Measurements from ENCODE around the gene STH.

The STH gene

GRCh38 chr17:45962221-45962972 is 36.7 kb upstream of the STH start:
- Mint-ChIP-seq H3K27ac (peak overlapping the region in 1 of 2 donors; percentile 59), H3K4me3 (no peak overlapping the region), H3K4me1 (no peaks in the 10 kb centered on the region), H3K9me3 (no peaks in the 10 kb centered on the region), H3K27me3 (peaks cover 6% of the 10 kb centered on the region)
- ATAC-seq: no peak
- DNase-seq: no peak

GRCh38 chr17:45963283-45963682 is 35.8 kb upstream of the STH start:
- Mint-ChIP-seq H3K27ac (peak overlapping the region in 1 of 2 donors; percentile 28), H3K27me3 (peaks cover 15% of the 10 kb centered on the region), H3K9me3 (no peaks in the 10 kb centered on the region), H3K4me1 (no peaks in the 10 kb centered on the region), H3K4me3 (no peak overlapping the region)
- ATAC-seq (no peak), DNase-seq (no peak)

GRCh38 chr17:45963889-45964288 is 35.2 kb upstream of the STH start:
- H3K4me1 Mint-ChIP-seq: no peaks in the 10 kb centered on the region
- no peak overlapping the region for H3K4me3 Mint-ChIP-seq
- no peak overlapping the region for H3K27ac Mint-ChIP-seq
- no peaks in the 10 kb centered on the region for H3K9me3 Mint-ChIP-seq
- H3K27me3 Mint-ChIP-seq: peaks cover 15% of the 10 kb centered on the region
- ATAC-seq (no peak), DNase-seq (no peak)

GRCh38 chr17:45964634-45965033 is 34.4 kb upstream of the STH start:
- no peak overlapping the region for H3K4me3 Mint-ChIP-seq
- H3K27me3 Mint-ChIP-seq: peaks cover 15% of the 10 kb centered on the region
- ATAC-seq: no peak
- no peak overlapping the region for H3K27ac Mint-ChIP-seq
- no peak for DNase-seq
- no peaks in the 10 kb centered on the region for H3K4me1 Mint-ChIP-seq
- H3K9me3 Mint-ChIP-seq: peaks cover 0 to 2% of the 10 kb centered on the region in 2 donors

- no peak overlapping the region for H3K27ac Mint-ChIP-seq
- DNase-seq (no peak), ATAC-seq (no peak)
- H3K4me3 Mint-ChIP-seq: no peak overlapping the region
- H3K9me3 Mint-ChIP-seq: peaks cover 0 to 6% of the 10 kb centered on the region in 2 donors
- H3K4me1 Mint-ChIP-seq: no peaks in the 10 kb centered on the region
- peaks cover 15% of the 10 kb centered on the region for H3K27me3 Mint-ChIP-seq
Measured at GRCh38 chr17:45965812-45966211, 33.2 kb upstream of the STH start.

- H3K4me1 Mint-ChIP-seq: no peaks in the 10 kb centered on the region
- peaks cover 0 to 6% of the 10 kb centered on the region in 2 donors for H3K9me3 Mint-ChIP-seq
- DNase-seq (no peak), ATAC-seq (no peak)
- H3K4me3 Mint-ChIP-seq: no peak overlapping the region
- no peak overlapping the region for H3K27ac Mint-ChIP-seq
- peaks cover 15% of the 10 kb centered on the region for H3K27me3 Mint-ChIP-seq
Measured at GRCh38 chr17:45966606-45967280, 32.3 kb upstream of the STH start.

GRCh38 chr17:45967378-45967777 is 31.7 kb upstream of the STH start:
- H3K27ac Mint-ChIP-seq: no peak overlapping the region

GRCh38 chr17:45968732-45969131 is 30.3 kb upstream of the STH start:
- Mint-ChIP-seq H3K27ac (no peak overlapping the region), H3K9me3 (peaks cover 6% of the 10 kb centered on the region in 2 donors), H3K27me3 (peaks cover 15% of the 10 kb centered on the region), H3K4me3 (no peak overlapping the region), H3K4me1 (no peaks in the 10 kb centered on the region)
- ATAC-seq: no peak
- no peak for DNase-seq

More at GRCh38 chr17:45967378-45967777, 31.7 kb upstream of the STH start:
- DNase-seq (no peak), ATAC-seq (no peak)
- no peaks in the 10 kb centered on the region for H3K4me1 Mint-ChIP-seq
- peaks cover 15% of the 10 kb centered on the region for H3K27me3 Mint-ChIP-seq
- H3K9me3 Mint-ChIP-seq: peaks cover 3 to 6% of the 10 kb centered on the region in 2 donors
- no peak overlapping the region for H3K4me3 Mint-ChIP-seq

- DNase-seq: no peak
- no peaks in the 10 kb centered on the region for H3K4me1 Mint-ChIP-seq
- H3K27me3 Mint-ChIP-seq: peaks cover 15% of the 10 kb centered on the region
- no peak overlapping the region for H3K27ac Mint-ChIP-seq
- no peak overlapping the region for H3K4me3 Mint-ChIP-seq
- H3K9me3 Mint-ChIP-seq: peaks cover 6% of the 10 kb centered on the region in 2 donors
- ATAC-seq: no peak
Measured at GRCh38 chr17:45969726-45970125, 29.3 kb upstream of the STH start.

GRCh38 chr17:45970659-45971058 is 28.4 kb upstream of the STH start:
- Mint-ChIP-seq H3K27ac (no peak overlapping the region), H3K4me1 (no peaks in the 10 kb centered on the region), H3K27me3 (peaks cover 15% of the 10 kb centered on the region), H3K4me3 (no peak overlapping the region), H3K9me3 (peaks cover 6% of the 10 kb centered on the region in 2 donors)
- DNase-seq: no peak
- ATAC-seq: no peak

GRCh38 chr17:45971698-45972141 is 27.3 kb upstream of the STH start:
- ATAC-seq: no peak
- H3K27me3 Mint-ChIP-seq: peaks cover 15% of the 10 kb centered on the region
- H3K4me1 Mint-ChIP-seq: no peaks in the 10 kb centered on the region

GRCh38 chr17:45972531-45972930 is 26.5 kb upstream of the STH start:
- Mint-ChIP-seq H3K4me1 (no peaks in the 10 kb centered on the region), H3K9me3 (peaks cover 6% of the 10 kb centered on the region in 2 donors), H3K27ac (no peak overlapping the region), H3K27me3 (peaks cover 8% of the 10 kb centered on the region), H3K4me3 (no peak overlapping the region)
- no peak for DNase-seq
- no peak for ATAC-seq

More at GRCh38 chr17:45971698-45972141, 27.3 kb upstream of the STH start:
- H3K27ac Mint-ChIP-seq: no peak overlapping the region
- H3K9me3 Mint-ChIP-seq: peaks cover 6% of the 10 kb centered on the region in 2 donors
- no peak overlapping the region for H3K4me3 Mint-ChIP-seq
- no peak for DNase-seq

- no peak overlapping the region for H3K27ac Mint-ChIP-seq
- H3K9me3 Mint-ChIP-seq: peaks cover 6% of the 10 kb centered on the region in 2 donors
- no peaks in the 10 kb centered on the region for H3K4me1 Mint-ChIP-seq
- ATAC-seq (no peak), DNase-seq (no peak)
- H3K27me3 Mint-ChIP-seq: peaks cover under 1% of the 10 kb centered on the region
- H3K4me3 Mint-ChIP-seq: no peak overlapping the region
Measured at GRCh38 chr17:45973099-45973780, 25.8 kb upstream of the STH start.

- H3K27me3 Mint-ChIP-seq: no peaks in the 10 kb centered on the region
- peaks cover 6% of the 10 kb centered on the region in 2 donors for H3K9me3 Mint-ChIP-seq
- H3K4me3 Mint-ChIP-seq: no peak overlapping the region
- ATAC-seq (no peak), DNase-seq (no peak)
- H3K27ac Mint-ChIP-seq: peak overlapping the region in 1 of 2 donors; percentile 46
- no peaks in the 10 kb centered on the region for H3K4me1 Mint-ChIP-seq
Measured at GRCh38 chr17:45973946-45974859, 24.8 kb upstream of the STH start.
